ENCODE results near the gene MBD4. TPM values are rescaled to one million over a fixed set of nuclear protein-coding genes. Genes with fewer than 3 reads are reported as not detected.
A peak's percentile ranks its signal among the peaks of the same experiment; 100 is the strongest.

The MBD4 gene
- total RNA-seq, 2 experiments from 2014 or later: 46.3 to 74.6 TPM

DNA sequence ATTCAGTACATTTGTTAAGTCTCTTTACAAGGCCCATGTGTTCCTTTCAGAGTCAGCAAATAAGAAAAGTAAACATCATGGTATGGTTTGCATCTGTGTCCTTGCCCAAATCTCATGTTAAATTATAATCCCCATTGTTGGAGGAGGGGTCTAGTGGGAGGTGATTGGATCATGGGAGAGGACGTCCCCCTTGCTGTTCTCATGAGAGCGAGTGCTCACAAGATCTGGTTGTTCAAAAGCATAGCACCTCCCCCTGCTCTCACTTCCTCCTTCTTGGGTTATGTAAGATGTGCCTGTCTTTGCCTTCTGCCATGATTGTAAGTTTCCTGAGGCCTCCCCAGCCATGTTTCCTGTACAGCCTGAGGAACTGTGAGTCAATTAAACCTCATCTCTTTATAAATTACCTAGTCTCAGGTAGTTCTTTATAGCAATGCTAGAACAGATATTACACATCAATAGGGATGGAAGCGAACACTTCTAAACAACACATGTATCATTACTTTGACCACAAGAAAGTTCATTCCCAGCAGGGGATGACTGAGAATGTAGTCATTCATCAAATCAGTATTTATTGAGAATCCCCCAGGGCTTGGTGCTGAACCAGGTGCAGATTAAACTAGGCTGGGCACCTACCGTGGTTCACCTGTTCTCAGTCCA, 15.4 kb downstream of the MBD4 start:
- Histone ChIP-seq H3K79me2 (ENCODE audit: insufficient read depth, low read depth, low read length) (no peaks in the 10 kb centered on the region), H3K9me2 (ENCODE audit: insufficient read depth, low read length) (no peaks in the 10 kb centered on the region), H2AFZ (ENCODE audit: low read length) (peak overlapping the region; percentile 73), H3K4me2 (ENCODE audit: low read length) (peak overlapping the region; percentile 36), H3K9me3 (ENCODE audit: low read length) (peaks cover 7% of the 10 kb centered on the region; the same call in 1 of the 2 replicates), H3K27ac (ENCODE audit: low read depth, low read length, poor library complexity, severe bottlenecking) (peak overlapping the region; percentile 55), H3K36me3 (ENCODE audit: insufficient read depth, low read length) (peaks cover 25% of the 10 kb centered on the region), H3K4me3 (ENCODE audit: low read depth, low read length, poor library complexity, severe bottlenecking) (peak overlapping the region; percentile 8), H4K20me1 (ENCODE audit: insufficient read depth, low read length) (no peaks in the 10 kb centered on the region), H3K4me1 (ENCODE audit: insufficient read depth, low read length, poor library complexity, severe bottlenecking) (peaks cover 35% of the 10 kb centered on the region)
- no TSS peak for BruUV-seq (replicated peaks)
- DNase-seq (ENCODE audit: low spot score): peak; percentile 89
- TF ChIP-seq CTCF (conservative IDR thresholded peaks at IDR 0.05; ENCODE audit: low read length) (no peak), EZH2phosphoT487 (IDR thresholded peaks at IDR 0.05; ENCODE audit: borderline replicate concordance, low read depth, low read length) (no peak)
- intact Hi-C loops (cut with micrococcal nuclease; ENCODE audit: unreplicated experiment): no loop called here
- ChIA-PET CTCF (ENCODE audit: unreplicated experiment) (no interaction called here), POLR2A (no interaction called here)

DNA sequence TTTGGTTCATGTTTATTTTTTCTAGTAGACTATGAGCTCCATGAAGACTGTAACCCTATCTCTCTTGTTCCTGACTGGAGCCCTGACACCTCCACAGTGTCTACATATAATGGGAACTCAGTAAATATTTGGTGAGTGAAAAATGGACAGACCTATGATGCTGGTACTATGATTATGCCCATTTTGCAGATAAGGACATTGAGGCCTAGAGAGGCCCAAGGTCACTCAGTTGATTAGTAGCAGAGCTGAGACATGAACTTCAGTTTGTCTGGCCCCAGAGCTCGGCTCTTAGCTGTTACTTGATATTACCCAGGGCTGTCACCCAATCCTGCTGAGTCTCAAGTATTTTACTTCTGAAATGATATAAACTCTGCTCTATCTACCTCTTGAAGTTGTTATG, 16.9 kb downstream of the MBD4 start:
- H3K27ac ChIP-seq (ENCODE audit: low read depth, low read length, poor library complexity, severe bottlenecking): no peak overlapping the region
- H3K4me3 ChIP-seq (ENCODE audit: low read depth, low read length, poor library complexity, severe bottlenecking): no peak overlapping the region
- peaks cover 24% of the 10 kb centered on the region for H3K4me1 ChIP-seq (ENCODE audit: insufficient read depth, low read length, poor library complexity, severe bottlenecking)
- CTCF ChIA-PET (ENCODE audit: unreplicated experiment): no interaction called here
- intact Hi-C loops (cut with micrococcal nuclease; ENCODE audit: unreplicated experiment): no loop called here
- POLR2A ChIA-PET: interaction anchor here (0.6 to 1.6 kb wide), 6 partner anchors 8 to 693 kb away, joined by 3 to 5 read pairs (median 4); no protein-coding TSS in a partner anchor
- H3K4me2 ChIP-seq (ENCODE audit: low read length): no peak overlapping the region
- H3K79me2 ChIP-seq (ENCODE audit: insufficient read depth, low read depth, low read length): no peaks in the 10 kb centered on the region
- no peak for DNase-seq (ENCODE audit: low spot score)
- H3K36me3 ChIP-seq (ENCODE audit: insufficient read depth, low read length): peaks cover 11% of the 10 kb centered on the region
- peaks cover 7% of the 10 kb centered on the region; the same call in 1 of the 2 replicates for H3K9me3 ChIP-seq (ENCODE audit: low read length)
- H3K9me2 ChIP-seq (ENCODE audit: insufficient read depth, low read length): no peaks in the 10 kb centered on the region
- no TSS peak for BruUV-seq (replicated peaks)
- TF ChIP-seq EZH2phosphoT487 (IDR thresholded peaks at IDR 0.05; ENCODE audit: borderline replicate concordance, low read depth, low read length) (no peak), CTCF (conservative IDR thresholded peaks at IDR 0.05; ENCODE audit: low read length) (no peak)
- H2AFZ ChIP-seq (ENCODE audit: low read length): no peak overlapping the region
- H4K20me1 ChIP-seq (ENCODE audit: insufficient read depth, low read length): no peaks in the 10 kb centered on the region
